Activated naive CD4-positive, alpha-beta T cell treated with anti-CD3 and anti-CD28 coated beads, Interleukin-2, amount 50 U/mL, for 24 hours (primary cell): ENCODE measurements around the gene MYO6.

ENCODE experiments used
- H3K27ac Mint-ChIP-seq: one replicate; pipeline ENCODE4 v1.8.0; 2021; ENCODE audit warnings: mild to moderate bottlenecking, mixed read lengths
- H3K27me3 Mint-ChIP-seq: one replicate; pipeline ENCODE4 v1.8.0; 2021; ENCODE audit warnings: mixed read lengths
- H3K36me3 Mint-ChIP-seq: one replicate; pipeline ENCODE4 v1.8.0; 2021; ENCODE audit warnings: mixed read lengths
- H3K4me1 Mint-ChIP-seq: one replicate; pipeline ENCODE4 v1.8.0; 2021; ENCODE audit warnings: mixed read lengths
- H3K4me3 Mint-ChIP-seq: one replicate; pipeline ENCODE4 v1.8.0; 2021; ENCODE audit warnings: mild to moderate bottlenecking, mixed read lengths
- H3K9me3 Mint-ChIP-seq: one replicate; pipeline ENCODE4 v1.8.0; 2021; ENCODE audit warnings: mixed read lengths

The MYO6 gene

DNA sequence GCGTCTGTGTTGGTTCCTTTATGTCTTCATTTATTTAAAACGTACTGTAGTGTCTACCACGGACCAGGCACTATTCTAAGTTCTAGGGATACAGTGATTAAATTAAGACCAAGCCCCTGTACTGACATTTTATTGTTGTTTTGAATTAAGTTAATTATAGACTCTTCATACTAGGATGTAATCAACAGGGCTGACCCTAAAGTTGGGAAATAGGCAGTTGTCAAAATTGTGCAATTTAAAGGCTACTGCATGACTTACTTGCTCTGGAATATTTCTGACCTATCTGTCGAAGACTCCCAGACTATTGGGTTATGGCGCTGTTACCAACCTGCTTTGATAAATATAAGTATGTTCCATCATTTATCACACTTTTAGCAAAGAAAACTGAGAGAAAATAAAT, 6.7 kb downstream of the MYO6 start:
- Mint-ChIP-seq H3K36me3 (no peaks in the 10 kb centered on the region), H3K27me3 (peaks cover 21% of the 10 kb centered on the region), H3K4me1 (no peaks in the 10 kb centered on the region), H3K27ac (no peak overlapping the region), H3K4me3 (no peak overlapping the region), H3K9me3 (no peaks in the 10 kb centered on the region)

DNA sequence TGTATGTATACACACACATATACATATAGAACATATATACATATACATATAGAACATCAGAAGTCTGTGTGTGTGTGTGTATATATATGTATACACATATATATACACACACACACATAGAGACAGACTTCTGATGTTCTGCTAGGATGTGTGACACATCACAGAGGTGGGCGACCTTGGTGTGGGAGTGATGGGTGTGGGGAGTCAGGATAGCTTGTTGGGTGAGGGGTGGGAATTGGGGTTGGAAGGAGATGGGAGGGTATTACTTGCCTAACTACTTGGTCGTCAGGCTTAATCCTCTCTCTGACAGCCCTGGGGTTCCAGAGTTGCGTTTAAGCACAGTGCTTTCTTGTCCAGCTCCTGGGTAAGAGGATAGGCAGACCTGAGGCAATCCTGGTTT, 8.3 kb downstream of the MYO6 start:
- H3K27ac Mint-ChIP-seq, result no peak overlapping the region
- no peaks in the 10 kb centered on the region for H3K9me3 Mint-ChIP-seq
- peaks cover 20% of the 10 kb centered on the region for H3K27me3 Mint-ChIP-seq
- no peaks in the 10 kb centered on the region for H3K36me3 Mint-ChIP-seq
- no peak overlapping the region for H3K4me3 Mint-ChIP-seq
- no peaks in the 10 kb centered on the region for H3K4me1 Mint-ChIP-seq

DNA sequence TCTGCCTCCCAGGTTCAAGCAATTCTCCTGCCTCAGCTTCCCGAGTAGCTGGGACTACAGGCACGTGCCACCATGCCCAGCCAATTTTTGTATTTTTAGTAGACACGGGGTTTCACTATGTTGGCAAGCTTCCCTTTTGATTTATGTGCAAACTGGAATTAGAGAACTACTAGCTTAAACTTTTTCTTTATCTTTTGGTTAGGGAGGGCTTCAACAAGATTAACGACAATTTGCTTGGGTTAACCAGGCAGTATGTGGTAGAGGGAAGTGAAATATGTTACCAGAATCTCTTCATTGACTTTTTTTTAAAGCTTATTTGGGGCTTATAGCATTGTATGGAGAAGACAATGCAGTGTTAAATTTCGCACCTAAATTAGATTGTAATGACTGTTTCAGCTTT, 9.0 kb downstream of the MYO6 start:
- Mint-ChIP-seq H3K9me3 (no peaks in the 10 kb centered on the region), H3K27ac (no peak overlapping the region), H3K4me3 (no peak overlapping the region), H3K36me3 (no peaks in the 10 kb centered on the region), H3K4me1 (no peaks in the 10 kb centered on the region), H3K27me3 (peaks cover 16% of the 10 kb centered on the region)

DNA sequence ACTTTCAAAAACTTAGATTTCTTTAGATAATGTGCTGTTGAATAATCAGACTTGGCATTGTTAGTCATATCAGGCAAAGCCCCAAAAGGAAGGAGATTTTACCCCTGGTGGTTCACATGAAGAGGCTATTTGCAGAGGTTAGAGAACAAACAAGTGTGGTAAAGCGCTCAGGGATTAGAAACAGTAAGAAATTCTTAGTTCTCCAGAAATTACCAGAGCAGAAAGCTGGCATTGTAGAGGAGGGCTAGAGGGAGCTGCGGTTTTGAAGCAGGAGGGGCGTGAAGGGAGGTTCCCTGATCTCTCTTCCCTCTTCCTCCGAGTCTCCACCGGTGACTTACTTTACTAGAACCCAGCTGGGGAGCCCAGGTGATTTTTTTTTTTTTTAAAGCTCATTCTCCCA, 10.2 kb downstream of the MYO6 start:
- H3K27ac Mint-ChIP-seq, result no peak overlapping the region
- H3K36me3 Mint-ChIP-seq, result no peaks in the 10 kb centered on the region
- H3K27me3 Mint-ChIP-seq, result peaks cover 16% of the 10 kb centered on the region
- no peaks in the 10 kb centered on the region for H3K9me3 Mint-ChIP-seq
- H3K4me3 Mint-ChIP-seq, result no peak overlapping the region
- no peaks in the 10 kb centered on the region for H3K4me1 Mint-ChIP-seq

DNA sequence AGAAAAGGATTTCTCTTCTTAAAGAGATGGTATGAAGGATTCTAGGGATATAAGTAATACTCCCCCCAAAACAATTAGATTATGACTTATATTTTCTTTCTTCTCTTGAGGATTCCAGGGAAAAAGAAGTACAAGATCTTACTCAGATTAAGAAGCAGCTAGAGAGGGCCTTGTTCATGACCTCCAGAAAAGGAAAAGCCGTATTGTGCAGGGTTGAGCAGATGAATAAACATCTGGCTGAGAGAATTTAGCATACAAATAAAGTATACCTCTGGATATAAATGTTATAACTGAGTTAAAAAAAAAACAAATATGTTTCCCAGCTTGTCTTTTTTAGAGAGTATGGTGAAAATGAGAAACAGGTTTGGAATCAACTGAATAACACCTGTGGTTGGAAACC, 11.3 kb downstream of the MYO6 start:
- no peak overlapping the region for H3K4me3 Mint-ChIP-seq
- no peaks in the 10 kb centered on the region for H3K9me3 Mint-ChIP-seq
- H3K36me3 Mint-ChIP-seq, result no peaks in the 10 kb centered on the region
- no peak overlapping the region for H3K27ac Mint-ChIP-seq
- peaks cover 17% of the 10 kb centered on the region for H3K27me3 Mint-ChIP-seq
- no peaks in the 10 kb centered on the region for H3K4me1 Mint-ChIP-seq

DNA sequence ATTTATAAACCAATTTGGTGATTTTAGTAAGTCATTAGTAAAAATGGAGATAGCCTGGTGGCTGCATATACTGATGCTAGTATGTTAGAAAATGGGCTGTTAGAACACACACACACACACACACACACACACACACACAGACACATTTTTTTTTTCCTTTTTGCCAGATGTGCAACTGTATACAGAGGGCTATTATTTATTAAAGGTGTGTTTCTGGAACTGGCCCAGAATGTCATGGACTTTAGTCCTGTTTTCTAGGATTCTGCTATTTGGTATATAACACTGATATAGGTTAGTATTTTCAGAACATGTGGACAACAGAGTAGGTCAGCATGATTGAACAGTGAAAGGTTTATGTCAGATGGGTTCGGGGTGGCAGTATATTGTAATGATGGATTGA, 12.4 kb downstream of the MYO6 start:
- Mint-ChIP-seq H3K36me3 (no peaks in the 10 kb centered on the region), H3K9me3 (no peaks in the 10 kb centered on the region), H3K4me1 (no peaks in the 10 kb centered on the region), H3K4me3 (no peak overlapping the region), H3K27me3 (peaks cover 15% of the 10 kb centered on the region), H3K27ac (no peak overlapping the region)

DNA sequence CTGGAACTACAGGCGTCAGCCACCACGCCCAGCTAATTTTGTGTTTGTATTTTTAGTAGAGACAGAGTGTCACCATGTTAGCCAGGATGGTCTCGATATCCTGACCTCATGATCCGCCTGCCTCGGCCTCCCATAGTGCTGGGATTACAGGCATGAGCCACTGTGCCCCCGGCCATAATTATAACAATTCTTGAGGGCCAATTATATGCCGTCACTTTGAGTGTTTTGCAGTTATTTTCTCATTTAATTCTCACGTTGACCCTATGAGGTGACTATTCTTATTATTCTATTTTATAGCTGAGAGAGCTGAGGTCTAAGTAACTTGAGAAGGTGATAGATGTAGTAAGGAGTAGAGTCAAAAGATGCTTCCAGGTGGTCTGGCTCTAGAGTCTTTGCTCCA, 13.0 kb downstream of the MYO6 start:
- H3K36me3 Mint-ChIP-seq, result no peaks in the 10 kb centered on the region
- H3K27ac Mint-ChIP-seq, result no peak overlapping the region
- H3K27me3 Mint-ChIP-seq, result peaks cover 15% of the 10 kb centered on the region
- H3K9me3 Mint-ChIP-seq, result no peaks in the 10 kb centered on the region
- no peaks in the 10 kb centered on the region for H3K4me1 Mint-ChIP-seq
- H3K4me3 Mint-ChIP-seq, result no peak overlapping the region

DNA sequence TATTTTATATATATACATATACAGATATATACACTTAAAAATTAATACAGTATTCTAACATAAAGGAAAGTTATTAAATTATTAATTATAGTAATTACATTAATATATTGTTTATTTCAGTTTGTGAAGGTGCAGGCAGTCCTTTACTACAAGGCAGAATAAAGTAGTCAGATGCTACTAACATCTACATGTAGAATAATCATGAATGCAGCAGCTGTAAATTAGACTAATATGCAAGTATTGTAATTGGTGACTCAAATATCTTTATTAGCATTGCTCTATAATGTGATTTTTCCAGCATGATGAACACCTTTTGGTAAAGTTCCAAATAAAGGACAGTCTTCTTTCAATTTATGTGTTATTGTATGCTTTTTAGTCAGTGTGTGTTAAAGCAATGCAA, 17.3 kb downstream of the MYO6 start:
- no peak overlapping the region for H3K4me3 Mint-ChIP-seq
- no peaks in the 10 kb centered on the region for H3K9me3 Mint-ChIP-seq
- H3K27me3 Mint-ChIP-seq, result peaks cover 12% of the 10 kb centered on the region
- H3K36me3 Mint-ChIP-seq, result no peaks in the 10 kb centered on the region
- H3K27ac Mint-ChIP-seq, result no peak overlapping the region
- H3K4me1 Mint-ChIP-seq, result no peaks in the 10 kb centered on the region

DNA sequence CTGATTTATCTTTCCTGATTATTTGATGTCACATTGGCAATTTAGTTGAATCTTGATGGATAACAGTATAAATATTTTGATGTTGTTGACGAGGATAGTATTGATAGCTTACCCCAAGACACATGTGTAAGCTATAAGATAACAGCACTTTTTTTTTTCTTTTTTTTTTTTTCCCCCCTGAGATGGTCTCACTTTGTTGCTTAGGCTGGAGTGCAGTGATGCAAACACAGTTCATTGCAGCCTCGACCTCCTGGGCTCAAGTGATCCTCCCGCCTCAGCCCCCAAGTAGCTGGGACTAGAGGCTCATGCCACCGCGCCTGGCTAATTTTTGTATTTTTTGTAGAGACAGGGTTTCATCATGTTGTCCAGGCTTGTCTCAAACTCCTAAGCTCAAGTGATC, 21.8 kb downstream of the MYO6 start:
- no peaks in the 10 kb centered on the region for H3K36me3 Mint-ChIP-seq

DNA sequence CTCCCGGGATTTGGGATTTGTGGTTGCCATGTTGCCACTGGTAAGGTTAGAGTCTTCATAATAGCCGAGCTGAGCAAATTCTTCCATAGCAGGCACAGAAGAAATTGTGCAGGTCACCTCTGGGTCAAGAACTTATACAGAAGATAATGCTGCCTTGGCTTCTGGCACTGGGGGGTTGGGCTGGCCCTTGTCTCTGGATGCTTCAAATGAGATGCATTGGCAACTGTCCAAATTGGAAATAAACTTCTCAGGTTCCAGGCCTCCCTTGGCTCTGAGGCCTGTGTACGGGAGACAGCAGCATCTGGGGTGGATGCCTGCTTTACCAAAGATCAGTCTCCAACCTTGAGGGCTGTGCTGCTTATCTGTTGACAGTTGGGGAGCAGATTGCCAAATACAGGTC, 26.2 kb downstream of the MYO6 start:
- Mint-ChIP-seq H3K9me3 (no peaks in the 10 kb centered on the region), H3K4me1 (no peaks in the 10 kb centered on the region), H3K27ac (no peak overlapping the region), H3K36me3 (no peaks in the 10 kb centered on the region), H3K27me3 (peaks cover 2% of the 10 kb centered on the region), H3K4me3 (no peak overlapping the region)

More for the DNA sequence above, 21.8 kb downstream of the MYO6 start:
- Mint-ChIP-seq H3K27ac (no peak overlapping the region), H3K4me1 (no peaks in the 10 kb centered on the region), H3K9me3 (no peaks in the 10 kb centered on the region), H3K27me3 (peaks cover 4% of the 10 kb centered on the region), H3K4me3 (no peak overlapping the region)

DNA sequence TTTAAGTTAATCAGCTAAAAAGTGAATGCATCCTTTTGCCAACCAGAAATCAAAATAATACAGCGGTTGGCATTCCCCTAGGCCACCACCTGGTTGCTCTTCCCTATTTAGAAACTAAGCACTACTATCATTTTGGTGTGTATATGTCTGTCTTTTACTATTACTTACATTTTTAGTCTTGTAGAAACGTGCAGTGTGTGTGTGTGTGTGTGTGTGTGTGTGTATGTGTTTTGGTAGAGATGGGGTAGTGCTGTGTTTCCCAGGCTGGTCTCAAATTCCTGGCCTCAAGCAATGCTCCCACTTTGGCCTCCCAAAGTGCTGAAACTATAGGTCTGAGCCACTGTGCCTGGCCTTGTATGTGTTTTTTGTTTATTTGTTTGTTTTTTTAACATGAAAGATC, 27.4 kb downstream of the MYO6 start:
- Mint-ChIP-seq H3K27me3 (peaks cover 2% of the 10 kb centered on the region), H3K4me1 (no peaks in the 10 kb centered on the region), H3K9me3 (no peaks in the 10 kb centered on the region), H3K27ac (no peak overlapping the region), H3K36me3 (no peaks in the 10 kb centered on the region), H3K4me3 (no peak overlapping the region)

DNA sequence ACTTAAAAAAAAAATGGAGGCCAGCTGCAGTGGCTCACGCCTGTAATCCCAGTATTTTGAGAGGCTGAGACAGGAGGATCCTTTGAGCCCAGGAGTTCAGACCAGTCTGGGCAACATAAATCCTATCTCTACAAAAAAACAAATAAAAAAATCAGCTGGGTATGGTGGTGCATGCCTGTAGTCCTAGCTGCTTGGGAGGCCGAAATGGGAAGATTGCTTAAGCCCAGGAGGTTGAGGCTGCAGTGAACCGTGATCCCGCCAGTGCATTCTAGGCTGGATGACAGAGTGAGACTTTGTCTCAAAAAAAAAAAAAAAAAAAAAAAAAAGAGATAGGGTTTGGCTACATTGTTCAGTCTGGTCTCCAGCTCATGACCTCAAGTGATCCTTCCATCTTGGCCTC, 29.7 kb downstream of the MYO6 start:
- Mint-ChIP-seq H3K9me3 (no peaks in the 10 kb centered on the region), H3K4me1 (no peaks in the 10 kb centered on the region), H3K27me3 (peaks cover 8% of the 10 kb centered on the region), H3K4me3 (no peak overlapping the region), H3K27ac (no peak overlapping the region), H3K36me3 (no peaks in the 10 kb centered on the region)

DNA sequence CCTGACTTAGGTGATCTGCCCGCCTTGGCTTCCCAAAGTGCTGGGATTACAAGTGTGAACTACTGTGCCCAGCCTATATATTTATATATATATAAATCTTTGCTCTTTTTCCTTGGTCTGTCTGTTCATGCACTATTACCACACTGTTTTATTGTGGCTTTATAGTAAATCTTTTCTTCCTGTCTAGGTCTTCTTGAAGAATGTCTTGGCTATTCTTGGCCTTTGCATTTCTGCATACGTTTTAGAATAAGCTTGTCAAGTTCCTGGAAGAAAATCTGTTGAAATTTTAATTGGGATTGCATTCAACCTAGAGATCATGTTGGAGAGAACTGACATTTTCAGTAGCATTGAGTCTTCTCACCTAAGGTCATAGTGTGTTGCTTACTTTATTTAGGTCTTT, 37.1 kb downstream of the MYO6 start:
- H3K36me3 Mint-ChIP-seq, result no peaks in the 10 kb centered on the region
- no peaks in the 10 kb centered on the region for H3K9me3 Mint-ChIP-seq
- H3K4me3 Mint-ChIP-seq, result no peak overlapping the region
- H3K27ac Mint-ChIP-seq, result no peak overlapping the region
- H3K4me1 Mint-ChIP-seq, result no peaks in the 10 kb centered on the region
- H3K27me3 Mint-ChIP-seq, result peaks cover 13% of the 10 kb centered on the region

DNA sequence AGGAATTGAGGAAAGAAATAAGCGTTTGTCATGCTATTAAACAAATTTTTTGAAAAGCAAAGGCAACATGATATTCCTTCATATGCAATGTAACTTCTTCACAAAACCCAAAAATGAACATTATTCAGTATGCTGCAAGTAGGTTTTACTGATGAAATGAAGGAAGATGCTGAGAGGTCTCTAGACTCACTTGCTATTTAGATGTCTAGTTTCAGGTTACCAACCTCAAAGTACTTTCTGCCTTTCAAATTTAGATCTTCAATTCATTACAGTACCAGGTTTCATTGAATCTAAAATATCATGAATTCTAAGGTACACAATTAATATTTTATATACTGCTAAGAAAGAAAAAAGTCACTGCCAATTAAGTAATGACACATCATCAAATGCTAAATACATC, 39.9 kb downstream of the MYO6 start:
- no peak overlapping the region for H3K27ac Mint-ChIP-seq

DNA sequence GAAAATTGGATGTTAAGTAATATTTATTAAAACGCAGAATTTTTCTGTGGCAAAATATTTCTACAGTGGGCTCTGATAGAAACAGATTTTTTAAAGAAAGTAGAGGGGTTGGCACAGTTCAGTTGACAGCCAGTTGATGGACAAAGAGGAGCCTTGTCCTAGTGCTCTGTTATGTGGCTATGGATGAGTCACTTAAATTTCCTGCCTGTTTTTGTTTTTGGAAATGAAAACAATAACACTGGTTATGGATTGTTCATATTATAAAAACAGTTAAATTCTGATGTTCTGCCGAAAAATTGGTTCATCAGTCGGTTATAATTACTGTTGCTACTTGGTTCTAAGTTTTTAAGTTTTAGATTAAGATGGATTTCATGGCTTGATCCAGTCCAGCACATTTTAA, 42.8 kb downstream of the MYO6 start:
- peaks cover 5% of the 10 kb centered on the region for H3K27me3 Mint-ChIP-seq
- no peaks in the 10 kb centered on the region for H3K36me3 Mint-ChIP-seq
- H3K4me1 Mint-ChIP-seq, result no peaks in the 10 kb centered on the region
- H3K27ac Mint-ChIP-seq, result no peak overlapping the region
- H3K9me3 Mint-ChIP-seq, result no peaks in the 10 kb centered on the region
- H3K4me3 Mint-ChIP-seq, result no peak overlapping the region

More for the DNA sequence above, 39.9 kb downstream of the MYO6 start:
- no peaks in the 10 kb centered on the region for H3K9me3 Mint-ChIP-seq
- no peaks in the 10 kb centered on the region for H3K4me1 Mint-ChIP-seq
- H3K27me3 Mint-ChIP-seq, result peaks cover 7% of the 10 kb centered on the region
- H3K36me3 Mint-ChIP-seq, result no peaks in the 10 kb centered on the region
- no peak overlapping the region for H3K4me3 Mint-ChIP-seq

DNA sequence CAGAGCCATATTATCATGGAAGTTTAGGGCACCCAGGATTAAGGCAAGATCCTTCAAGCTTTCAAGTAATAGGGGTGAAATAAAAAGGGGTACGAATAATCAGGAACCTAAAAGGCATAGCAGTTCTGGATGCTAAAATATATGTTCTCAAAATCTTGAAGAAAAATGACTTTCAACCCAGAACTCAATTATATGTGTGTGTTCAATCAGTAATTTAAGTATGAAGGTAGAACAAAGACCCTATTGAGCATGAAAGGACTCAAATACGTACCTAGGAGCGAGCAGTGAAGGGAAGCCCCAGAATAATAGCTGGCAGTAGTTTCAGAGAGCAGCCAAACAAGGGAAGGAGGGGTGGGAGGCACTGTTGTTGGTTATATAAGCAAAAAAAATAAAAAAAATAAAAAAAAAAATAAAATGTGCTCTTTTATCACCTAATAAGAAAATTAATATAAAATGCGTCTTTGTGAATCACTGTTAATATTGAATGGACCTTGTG, 45.4 kb downstream of the MYO6 start:
- Mint-ChIP-seq H3K4me1 (no peaks in the 10 kb centered on the region), H3K27ac (no peak overlapping the region), H3K4me3 (no peak overlapping the region), H3K36me3 (no peaks in the 10 kb centered on the region), H3K9me3 (no peaks in the 10 kb centered on the region), H3K27me3 (peaks cover 7% of the 10 kb centered on the region)

DNA sequence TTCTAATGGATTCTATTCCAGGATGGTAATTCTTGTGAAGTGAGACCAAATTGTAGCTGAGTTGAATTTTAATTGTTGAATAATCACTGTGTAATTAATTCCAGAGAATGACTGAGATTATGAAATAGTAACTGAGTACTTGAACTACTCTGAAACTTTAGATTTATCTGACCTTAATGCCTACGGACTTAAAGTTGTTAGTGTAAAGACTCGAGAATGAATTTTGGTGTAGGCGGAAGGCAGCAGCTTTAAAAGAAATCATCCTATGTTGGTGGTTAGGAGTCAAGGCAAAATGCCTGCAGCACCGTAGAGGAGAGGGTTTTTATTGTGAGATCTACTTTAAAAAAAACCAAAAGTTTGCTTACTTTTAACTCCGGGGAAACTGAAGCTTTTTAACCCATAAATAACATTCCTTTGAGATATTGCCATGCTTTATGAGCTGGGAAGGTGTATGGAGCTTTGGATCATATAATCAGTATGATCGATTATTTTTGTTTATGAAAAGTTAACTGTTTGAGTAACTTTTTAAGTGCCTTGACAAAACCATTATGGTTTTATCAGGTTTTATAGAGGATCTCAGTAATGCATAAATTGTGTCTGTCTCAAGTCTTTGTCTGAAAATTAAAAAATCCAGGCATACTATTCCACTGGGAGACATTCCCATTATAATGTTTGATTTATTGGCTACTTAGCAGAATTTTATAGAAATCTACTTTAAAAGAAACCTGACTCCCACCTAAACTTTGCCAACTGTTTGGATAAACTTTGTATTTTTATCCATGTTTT, 46.1 kb downstream of the MYO6 start:
- no peaks in the 10 kb centered on the region for H3K9me3 Mint-ChIP-seq
- no peaks in the 10 kb centered on the region for H3K36me3 Mint-ChIP-seq
- H3K27me3 Mint-ChIP-seq, result peaks cover 7% of the 10 kb centered on the region
- H3K27ac Mint-ChIP-seq, result no peak overlapping the region
- no peaks in the 10 kb centered on the region for H3K4me1 Mint-ChIP-seq
- no peak overlapping the region for H3K4me3 Mint-ChIP-seq
